Hippocampal formation (tissue), 2 donors: Measurements from ENCODE around the gene ADAMTS14.
"Not testable (repeated sequence)": the region's sequence is repeated elsewhere in the genome, so short reads cannot be mapped to it uniquely, and the experiment has no call there.

Source experiments
- DNase-seq, 2 donors: peaks; one replicate each; lab custom pipeline; 2025; lab: John Stamatoyannopoulos, UW

The ADAMTS14 gene

DNA sequence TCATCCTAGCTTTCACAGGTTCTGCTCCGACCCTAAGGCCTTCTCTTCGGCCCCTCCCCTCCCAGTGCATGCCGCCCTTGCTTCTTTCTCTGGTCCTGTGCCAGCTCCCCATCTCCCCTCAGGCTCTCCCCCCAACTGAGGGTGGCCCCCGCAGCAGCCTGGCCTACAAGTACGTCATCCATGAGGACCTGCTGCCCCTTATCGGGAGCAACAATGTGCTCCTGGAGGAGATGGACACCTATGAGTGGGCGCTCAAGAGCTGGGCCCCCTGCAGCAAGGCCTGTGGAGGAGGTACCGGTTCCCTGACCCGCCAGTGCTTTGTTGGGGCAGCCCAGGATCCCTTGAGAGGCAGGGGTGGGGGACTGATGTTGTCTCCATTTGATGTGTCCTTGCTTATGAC, 79.0 kb downstream of the ADAMTS14 start:
- DNase-seq: no peak

DNA sequence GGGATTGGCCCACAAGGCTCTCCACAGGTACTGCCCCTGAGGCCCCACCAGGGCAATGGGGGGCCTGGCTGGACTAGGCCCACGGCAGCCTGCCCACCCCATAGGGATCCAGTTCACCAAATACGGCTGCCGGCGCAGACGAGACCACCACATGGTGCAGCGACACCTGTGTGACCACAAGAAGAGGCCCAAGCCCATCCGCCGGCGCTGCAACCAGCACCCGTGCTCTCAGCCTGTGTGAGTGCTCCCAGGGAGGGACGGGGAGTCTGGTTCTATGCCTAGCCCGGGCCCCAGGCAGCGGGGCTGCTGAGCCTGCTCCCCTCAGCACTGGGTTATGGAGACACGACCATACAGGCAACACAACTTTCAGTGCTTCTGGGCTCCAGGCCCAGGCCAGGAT, 79.7 kb downstream of the ADAMTS14 start:
- DNase-seq: no peak

DNA sequence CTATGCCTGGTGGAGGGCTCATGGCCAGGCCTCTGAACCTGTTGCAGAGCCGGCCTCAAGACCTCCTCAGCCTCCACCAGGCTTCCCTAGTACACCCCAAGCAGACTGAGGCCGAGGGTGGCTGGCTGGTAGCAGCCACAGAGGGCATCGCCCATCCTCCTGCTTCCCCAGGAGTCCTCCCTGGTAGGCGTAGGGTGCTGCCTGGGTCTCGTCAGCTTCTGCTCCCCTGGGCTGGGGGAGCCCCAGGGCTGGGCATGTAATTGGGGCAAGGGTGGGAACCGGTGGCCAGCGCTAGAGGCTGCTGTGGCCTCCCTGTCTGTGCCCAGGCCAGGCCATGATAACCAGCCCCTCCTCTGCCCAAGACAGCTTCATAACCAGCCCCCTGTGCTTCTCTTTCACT, 80.3 kb downstream of the ADAMTS14 start:
- DNase-seq: no peak

DNA sequence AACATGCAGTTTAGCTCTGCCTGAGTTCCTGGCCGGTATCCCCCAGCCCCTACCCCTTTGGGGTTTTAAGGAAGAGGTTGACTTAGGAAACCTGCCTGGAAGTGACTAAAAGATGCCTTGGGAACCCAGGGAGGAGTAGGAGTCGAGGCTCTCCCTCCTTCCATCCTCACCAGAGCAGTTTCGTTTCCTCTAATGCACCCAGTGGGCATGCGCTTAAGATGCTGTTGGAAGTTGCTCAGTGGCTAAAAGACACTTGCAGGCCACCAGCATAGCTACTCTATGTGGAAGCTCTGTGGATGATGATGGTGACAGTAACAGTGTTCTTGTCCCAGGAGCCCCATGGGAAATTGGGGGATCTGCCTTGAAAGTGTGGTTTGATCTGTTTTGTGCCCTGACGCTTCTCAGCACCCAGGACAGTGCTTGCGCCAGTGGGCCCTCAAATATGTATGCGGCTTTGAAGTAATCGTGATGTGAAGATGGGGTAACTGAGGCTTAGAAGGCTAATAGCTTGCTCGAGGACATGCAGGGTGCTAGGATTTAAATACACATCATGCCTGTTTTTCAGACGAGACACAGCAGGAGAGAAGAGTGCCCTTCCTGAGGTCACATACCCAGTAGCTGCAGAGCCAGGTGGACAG, 80.8 kb downstream of the ADAMTS14 start:
- DNase-seq: no peak

DNA sequence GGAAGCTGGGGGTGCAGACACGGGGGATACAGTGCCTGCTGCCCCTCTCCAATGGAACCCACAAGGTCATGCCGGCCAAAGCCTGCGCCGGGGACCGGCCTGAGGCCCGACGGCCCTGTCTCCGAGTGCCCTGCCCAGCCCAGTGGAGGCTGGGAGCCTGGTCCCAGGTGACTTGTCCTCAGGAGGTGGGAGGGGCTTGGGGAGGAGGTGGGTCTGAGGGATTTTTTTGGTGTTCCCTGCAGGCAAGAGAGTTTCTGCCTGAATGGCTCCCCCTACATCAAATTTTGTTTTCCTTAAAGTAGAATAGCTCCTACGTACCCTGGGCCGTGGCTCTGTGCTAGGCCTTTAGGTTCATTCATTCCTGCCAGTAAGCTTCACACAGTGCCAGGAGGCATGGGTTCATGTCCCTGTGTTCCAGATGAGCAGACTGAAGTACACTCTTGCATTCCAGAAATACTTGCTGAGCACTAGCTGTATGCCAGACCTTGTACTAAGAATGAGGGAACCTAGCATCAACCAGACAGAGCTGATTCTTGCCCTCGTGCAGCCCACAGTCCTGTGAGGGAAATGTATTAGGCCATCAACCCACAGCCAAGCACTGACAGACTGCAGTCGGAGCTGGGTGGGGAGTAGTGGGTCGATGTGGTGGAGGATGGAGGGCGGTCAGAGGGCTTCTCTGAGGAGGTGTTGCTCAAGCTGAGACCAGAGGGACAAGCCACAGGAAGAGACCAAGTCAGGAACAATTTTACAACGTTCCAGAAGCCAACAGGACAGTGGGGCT, 81.7 kb downstream of the ADAMTS14 start:
- DNase-seq: no peak

DNA sequence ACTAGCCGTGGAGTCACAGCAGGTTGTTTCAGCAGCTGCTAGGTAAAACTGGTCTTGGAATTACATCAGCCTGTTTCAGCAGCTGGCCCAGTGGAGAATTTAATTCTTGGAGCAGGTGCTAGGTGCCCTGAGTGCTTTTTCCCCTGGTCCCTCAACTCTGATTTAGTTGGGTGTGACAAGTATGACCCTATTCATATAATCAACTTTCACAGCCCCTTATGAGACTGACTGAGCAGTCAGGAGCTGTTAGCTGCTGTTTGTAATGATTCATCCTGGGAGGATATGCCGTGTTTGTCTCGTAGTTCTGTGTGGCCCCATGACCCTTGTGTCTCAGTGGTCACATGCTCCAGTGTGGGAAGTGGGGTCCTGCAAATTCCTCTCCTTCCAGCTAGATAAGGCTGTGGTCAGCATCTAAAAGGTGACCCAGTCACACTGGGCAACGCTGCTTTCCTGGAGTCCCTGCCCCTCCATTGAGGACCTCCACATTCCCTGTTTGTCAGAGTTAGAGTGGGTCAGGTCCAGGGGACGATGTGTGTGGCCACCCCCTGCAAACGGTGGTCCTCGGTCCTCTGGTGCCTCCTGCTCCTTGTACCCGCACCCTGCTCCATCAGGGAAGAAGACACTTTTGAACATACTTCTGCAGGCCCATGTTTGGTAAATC, 84.5 kb downstream of the ADAMTS14 start:
- DNase-seq: no peak

DNA sequence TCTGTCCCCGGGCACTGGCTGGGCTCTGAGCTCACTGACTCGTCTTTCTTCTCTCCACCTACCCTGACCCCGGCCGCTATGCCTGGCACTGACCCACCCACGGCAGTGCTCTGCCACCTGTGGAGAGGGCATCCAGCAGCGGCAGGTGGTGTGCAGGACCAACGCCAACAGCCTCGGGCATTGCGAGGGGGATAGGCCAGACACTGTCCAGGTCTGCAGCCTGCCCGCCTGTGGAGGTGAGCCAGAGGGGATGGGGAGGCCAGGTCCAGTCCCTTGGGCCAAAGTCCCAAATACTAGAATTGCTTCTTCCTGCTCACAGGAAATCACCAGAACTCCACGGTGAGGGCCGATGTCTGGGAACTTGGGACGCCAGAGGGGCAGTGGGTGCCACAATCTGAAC, 85.5 kb downstream of the ADAMTS14 start:
- DNase-seq: no peak

DNA sequence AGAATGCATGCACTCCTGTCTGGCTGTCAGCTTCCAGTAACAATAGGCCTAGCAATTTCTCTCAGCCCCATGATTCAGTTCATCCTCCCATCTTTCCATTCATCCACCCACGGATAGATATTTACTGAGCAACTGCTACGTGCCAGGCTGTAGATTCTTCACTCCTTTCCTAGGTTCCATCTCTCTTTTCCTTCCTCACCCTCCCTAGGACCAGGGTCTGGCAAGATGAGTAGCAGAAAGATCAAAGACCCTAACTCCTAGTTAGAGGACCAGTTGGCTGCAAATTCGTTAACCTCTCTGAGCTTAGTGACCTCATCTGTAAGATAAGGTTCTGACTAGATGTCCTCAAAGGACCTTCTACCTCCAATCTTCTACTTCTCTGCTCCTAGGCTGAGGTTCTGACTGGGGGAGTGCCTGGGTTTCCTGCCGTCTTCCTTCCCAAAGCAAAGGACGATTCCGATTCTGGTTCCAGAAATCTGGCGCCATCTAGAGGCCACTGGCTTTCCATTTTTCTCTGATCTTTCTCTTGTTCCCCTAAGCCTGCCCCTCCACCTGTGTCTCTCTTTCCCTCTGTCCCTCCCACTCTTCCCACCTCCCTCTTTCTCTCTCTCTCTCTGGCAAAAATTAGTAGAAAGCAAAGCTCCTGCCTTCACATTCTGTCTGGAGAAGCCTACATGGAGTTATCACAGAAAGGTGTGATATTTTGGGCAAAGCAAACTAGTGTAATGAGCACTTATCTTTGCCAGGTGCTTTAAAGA, 86.6 kb downstream of the ADAMTS14 start:
- DNase-seq: peak; percentile 60 to 77

DNA sequence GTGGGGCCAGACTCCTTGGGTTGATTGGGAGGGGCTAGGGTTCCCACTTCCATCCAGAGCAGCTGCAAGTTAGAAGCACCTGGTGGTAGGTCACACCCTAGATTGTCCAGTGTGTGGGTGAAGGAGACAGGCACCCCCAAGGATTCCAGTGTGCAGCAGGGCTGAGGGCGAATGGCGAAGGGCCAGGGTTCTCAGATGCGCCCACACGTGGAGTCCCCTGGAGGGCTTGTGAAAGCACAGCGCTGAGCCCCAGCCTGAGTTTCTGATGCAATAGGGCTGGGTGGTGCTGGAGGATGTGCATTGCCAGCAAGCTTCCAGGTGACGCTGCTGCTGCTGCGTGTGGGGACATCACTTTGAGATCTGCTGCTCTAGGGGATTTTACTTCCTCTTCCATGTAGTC, 87.5 kb downstream of the ADAMTS14 start:
- DNase-seq: no peak

DNA sequence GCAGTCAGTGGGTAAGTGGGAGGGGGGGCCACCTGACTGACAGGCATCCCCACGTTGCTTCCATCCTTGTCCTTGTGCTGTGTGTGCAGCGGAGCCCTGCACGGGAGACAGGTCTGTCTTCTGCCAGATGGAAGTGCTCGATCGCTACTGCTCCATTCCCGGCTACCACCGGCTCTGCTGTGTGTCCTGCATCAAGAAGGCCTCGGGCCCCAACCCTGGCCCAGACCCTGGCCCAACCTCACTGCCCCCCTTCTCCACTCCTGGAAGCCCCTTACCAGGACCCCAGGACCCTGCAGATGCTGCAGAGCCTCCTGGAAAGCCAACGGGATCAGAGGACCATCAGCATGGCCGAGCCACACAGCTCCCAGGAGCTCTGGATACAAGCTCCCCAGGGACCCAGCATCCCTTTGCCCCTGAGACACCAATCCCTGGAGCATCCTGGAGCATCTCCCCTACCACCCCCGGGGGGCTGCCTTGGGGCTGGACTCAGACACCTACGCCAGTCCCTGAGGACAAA, 88.0 kb downstream of the ADAMTS14 start:
- no peak for DNase-seq

DNA sequence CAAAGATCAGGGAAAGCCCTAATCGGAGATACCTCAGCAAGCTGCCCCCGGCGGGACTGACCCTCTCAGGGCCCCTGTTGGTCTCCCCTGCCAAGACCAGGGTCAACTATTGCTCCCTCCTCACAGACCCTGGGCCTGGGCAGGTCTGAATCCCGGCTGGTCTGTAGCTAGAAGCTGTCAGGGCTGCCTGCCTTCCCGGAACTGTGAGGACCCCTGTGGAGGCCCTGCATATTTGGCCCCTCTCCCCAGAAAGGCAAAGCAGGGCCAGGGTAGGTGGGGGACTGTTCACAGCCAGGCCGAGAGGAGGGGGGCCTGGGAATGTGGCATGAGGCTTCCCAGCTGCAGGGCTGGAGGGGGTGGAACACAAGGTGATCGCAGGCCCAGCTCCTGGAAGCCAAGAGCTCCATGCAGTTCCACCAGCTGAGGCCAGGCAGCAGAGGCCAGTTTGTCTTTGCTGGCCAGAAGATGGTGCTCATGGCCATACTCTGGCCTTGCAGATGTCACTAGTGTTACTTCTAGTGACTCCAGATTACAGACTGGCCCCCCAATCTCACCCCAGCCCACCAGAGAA, 88.8 kb downstream of the ADAMTS14 start:
- no peak for DNase-seq

DNA sequence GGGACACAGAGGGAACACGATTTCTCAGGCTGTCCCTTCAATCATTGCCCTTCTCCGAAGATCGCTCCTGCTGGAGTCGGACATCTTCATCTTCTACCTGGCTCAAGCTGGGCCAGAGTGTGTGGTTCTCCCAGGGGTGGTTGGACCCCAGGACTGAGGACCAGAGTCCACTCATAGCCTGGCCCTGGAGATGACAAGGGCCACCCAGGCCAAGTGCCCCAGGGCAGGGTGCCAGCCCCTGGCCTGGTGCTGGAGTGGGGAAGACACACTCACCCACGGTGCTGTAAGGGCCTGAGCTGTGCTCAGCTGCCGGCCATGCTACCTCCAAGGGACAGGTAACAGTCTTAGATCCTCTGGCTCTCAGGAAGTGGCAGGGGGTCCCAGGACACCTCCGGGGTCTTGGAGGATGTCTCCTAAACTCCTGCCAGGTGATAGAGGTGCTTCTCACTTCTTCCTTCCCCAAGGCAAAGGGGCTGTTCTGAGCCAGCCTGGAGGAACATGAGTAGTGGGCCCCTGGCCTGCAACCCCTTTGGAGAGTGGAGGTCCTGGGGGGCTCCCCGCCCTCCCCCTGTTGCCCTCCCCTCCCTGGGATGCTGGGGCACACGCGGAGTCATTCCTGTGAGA, 89.5 kb downstream of the ADAMTS14 start:
- no peak for DNase-seq

DNA sequence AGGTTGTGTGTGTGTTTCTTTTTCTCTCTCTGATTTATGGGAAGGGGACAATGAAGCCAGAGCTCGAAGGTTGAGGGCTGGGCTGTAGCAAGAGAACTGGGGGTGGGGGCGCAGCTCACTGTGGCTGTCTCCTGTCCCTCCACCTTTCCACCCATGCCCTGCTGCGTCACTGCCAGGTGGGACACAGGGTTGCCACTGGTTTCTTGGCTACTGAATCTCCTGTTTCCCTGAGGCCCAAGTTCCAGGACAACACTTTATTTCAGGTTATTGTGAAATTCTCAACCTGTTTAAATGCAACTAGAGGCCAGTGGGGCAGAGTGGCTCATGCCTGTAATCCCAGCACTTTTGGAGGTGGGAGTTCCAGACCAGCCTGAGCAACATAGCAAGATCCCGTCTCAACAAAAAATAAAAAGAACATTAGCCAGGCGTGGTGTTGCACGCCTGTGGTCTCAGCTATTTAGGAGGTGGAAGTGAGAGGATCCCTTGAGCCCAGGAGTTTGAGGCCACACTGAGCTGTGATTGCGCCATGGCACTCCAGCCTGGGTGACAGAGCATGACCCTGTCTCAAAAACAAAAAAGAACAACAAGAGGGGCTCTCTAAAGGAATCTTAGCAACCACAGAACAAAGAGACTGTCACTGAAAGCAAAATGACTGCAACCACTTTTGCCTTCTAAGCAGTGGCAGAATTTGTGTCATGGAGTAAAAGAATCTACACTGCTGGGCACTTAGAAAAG, 90.3 kb downstream of the ADAMTS14 start:
- no peak for DNase-seq

DNA sequence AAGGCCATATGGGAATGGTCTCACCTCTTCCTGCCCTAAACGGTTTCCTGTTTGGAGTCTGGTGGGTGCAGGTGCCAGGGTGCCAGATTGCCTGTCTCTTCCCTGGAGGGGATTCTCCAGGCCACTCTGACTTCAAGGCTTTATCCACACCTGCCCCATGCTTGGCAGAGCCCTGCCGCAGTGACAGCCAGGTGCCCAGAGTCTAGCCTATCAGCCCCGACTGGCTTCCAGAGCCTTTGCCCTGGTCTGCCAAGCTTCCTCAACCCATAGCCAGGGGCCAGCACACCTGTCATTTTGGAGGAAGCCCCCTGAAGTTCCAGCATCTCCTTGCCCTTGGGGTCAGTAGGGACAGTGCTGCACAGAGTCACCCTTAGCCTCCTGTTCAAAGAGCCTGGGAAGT, 91.3 kb downstream of the ADAMTS14 start:
- DNase-seq: no peak

DNA sequence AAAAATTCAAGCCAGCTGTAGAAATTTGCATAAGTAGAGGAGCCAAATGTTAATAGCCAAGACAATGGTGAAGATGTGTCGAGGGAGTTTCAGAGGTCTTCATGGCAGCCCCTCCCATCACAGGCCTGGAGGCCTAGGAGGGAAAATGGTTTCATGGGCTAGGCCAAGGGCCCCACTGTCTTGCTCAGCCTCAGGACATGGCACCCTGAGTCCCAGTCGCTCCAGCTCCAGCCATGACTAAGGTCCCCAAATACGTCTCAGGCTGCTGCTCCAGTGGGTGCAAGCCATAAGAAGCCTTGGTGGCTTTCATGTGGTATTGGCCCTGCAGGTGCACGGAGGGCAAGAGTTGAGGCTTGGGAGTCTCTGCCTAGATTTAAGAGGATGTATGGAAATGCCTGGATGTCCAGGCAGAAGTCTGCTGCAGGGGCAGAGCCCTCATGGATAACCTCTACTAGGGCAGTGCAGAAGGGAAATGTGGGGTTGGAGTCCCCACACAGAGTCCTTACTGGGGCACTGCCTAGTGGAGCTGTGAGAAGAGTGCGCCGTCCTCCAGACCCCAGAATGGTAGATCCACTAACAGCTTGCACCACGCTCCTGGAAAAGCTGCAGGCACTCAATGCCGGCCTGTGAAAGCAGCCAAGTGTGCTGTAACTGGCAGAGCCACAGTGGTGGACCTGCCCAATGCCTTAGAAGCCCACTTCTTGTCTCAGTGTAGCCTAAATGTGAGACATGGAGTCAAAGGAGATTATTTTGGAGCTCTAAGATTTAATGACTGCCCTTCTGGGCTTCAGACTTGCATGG, 93.7 kb downstream of the ADAMTS14 start:
- no peak for DNase-seq

DNA sequence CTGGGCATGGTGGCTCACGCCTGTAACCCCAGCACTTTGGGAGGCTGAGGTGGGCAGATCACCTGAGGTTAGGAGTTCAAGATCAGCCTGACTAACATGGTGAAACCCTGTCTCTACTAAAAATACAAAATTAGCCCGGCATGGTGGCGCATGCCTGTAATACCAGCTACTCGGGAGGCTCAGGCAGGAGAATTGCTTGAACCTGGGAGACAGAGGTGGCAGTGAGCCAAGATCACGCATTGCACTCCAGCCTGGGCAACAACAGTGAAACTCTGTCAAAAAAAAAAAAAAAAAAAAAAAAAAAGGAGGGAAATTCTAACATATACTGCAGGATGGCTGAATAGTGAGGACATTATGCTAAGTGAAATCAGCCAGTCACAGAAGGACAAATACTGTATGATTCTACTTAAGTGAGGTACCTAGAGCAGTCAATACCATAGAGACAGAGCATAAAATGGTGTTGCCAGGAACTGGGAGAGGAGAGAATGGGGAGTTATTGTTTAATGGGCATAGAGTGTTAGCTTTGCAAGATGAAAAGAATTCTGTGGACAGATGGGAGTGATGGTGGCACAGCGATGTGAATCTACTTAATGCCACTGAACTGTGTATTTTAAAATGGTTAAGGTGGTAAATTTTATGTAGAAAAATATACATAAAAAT, 95.8 kb downstream of the ADAMTS14 start:
- not testable (repeated sequence) for DNase-seq

DNA sequence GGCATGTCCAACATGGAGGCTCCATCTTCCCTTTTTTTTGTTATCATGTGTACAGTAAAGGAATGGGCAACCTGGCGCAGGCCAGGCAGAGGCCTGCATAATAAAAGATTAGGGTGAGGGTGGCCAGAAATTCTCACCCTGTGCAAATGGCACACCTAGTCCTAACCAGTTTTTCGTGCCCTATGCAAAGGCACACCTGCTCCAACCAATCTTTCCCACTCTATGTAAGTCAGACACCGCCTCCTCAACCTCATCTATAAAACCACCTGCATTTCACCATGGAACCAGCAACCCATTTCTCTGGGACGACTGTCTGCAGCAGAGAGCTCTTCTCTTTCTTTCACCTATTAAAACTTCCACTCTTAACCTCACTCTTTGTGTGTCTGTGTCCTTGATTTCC, 96.8 kb downstream of the ADAMTS14 start:
- no peak for DNase-seq

DNA sequence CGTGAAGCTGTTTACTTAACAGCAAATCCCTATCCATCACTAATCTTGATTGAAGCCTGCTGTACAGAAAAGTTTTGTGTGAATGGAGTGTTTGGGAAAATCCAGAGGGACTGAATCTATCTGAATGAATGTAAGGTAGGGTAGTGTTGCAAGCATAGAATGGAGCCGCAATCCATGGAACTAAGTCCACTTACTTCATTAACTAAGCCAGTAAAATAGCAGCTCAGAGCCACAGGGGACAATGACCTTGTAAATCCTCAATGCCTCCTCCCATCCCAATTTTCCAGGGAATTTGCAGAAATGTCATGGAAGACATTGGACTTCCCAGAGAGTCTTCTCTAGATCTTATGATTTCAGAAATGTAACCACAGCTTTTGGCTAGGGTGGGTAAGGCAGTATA, 97.7 kb downstream of the ADAMTS14 start:
- DNase-seq: no peak

DNA sequence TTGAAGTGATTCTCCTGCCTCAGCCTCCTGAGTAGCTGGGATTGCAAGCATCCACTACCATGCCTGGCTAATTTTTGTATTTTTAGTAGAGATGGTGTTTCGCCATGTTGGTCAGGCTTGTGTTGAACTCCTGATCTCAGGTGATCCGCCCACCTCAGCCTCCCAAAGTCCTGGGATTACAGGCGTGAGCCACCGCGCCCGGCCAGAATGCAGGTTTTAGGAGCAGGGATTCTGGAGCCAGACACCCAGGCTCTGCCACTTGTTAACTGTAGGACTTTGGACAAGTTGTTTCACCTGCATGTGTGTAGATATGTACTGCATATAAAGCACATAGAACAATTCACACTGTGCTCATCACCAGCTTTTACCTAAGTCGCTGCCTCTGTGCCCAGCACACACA, 98.2 kb downstream of the ADAMTS14 start:
- not testable (repeated sequence) for DNase-seq
